GM10248 (cell line): Measurements from ENCODE around the gene MRPL19.

Experiments used
- CTCF ChIA-PET: fragments of 300-600 bp; sonication (Branson Sonifier 250); formaldehyde crosslinking; extraction: SDS; loops from one replicate; lab custom pipeline; 2021; ENCODE audit warnings: antibody characterized with exemption; lab: Yijun Ruan, JAX
- POLR2A ChIA-PET: fragments of 350-650 bp; sonication (Branson Sonifier 250); formaldehyde crosslinking; extraction: SDS; loops from one replicate; lab custom pipeline; 2020; ENCODE audit warnings: antibody characterized with exemption; lab: Yijun Ruan, JAX
- DNase-seq: peaks from one replicate; pipeline ENCODE4 v3.0.0; 2012; ENCODE audit errors: extremely low spot score
- TF ChIP-seq, protein P1 (sequence below): IDR thresholded peaks from 2 replicates; pipeline ENCODE4 v1.5.1; 2012; ENCODE audit warnings: mild to moderate bottlenecking, low read depth; ENCODE audit errors: extremely low read depth, missing control alignments, control extremely low read depth

Gene MRPL19

GRCh38 chr2:75614162-75614651 lies 32.4 kb upstream of the MRPL19 start:
- CTCF ChIA-PET: interaction anchor here (0.9 to 1.9 kb wide), 2 partner anchors 11 to 550 kb away, joined by 4 to 5 read pairs; no protein-coding TSS in a partner anchor
- TF ChIP-seq, protein P1, sequence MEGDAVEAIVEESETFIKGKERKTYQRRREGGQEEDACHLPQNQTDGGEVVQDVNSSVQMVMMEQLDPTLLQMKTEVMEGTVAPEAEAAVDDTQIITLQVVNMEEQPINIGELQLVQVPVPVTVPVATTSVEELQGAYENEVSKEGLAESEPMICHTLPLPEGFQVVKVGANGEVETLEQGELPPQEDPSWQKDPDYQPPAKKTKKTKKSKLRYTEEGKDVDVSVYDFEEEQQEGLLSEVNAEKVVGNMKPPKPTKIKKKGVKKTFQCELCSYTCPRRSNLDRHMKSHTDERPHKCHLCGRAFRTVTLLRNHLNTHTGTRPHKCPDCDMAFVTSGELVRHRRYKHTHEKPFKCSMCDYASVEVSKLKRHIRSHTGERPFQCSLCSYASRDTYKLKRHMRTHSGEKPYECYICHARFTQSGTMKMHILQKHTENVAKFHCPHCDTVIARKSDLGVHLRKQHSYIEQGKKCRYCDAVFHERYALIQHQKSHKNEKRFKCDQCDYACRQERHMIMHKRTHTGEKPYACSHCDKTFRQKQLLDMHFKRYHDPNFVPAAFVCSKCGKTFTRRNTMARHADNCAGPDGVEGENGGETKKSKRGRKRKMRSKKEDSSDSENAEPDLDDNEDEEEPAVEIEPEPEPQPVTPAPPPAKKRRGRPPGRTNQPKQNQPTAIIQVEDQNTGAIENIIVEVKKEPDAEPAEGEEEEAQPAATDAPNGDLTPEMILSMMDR: no peak
- no peak for DNase-seq
- POLR2A ChIA-PET: no interaction called here

DNA sequence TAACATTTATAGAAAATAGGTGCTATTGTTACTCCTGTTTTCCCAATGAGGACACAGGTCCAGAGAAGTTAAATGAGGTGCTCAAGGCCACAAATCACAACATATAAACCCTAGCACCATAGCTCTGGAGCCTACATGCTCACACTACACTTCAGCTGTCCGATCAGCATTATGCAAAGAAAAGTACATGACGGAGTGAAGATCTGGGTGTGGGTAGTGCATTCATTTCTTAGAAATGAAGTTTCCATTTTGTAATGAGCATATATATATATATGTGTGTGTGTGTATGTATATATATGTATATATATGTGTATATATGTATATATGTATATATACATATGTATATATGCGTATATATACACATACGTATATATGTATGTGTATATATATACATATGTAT lies 30.2 kb upstream of the MRPL19 start:
- no peak for DNase-seq
- TF ChIP-seq, protein P1: no peak
- ChIA-PET POLR2A (no interaction called here), CTCF (interaction anchor here (0.6 to 1.8 kb wide), 5 partner anchors 11 to 149 kb away, joined by 3 to 7 read pairs (median 4); no protein-coding TSS in a partner anchor)

DNA sequence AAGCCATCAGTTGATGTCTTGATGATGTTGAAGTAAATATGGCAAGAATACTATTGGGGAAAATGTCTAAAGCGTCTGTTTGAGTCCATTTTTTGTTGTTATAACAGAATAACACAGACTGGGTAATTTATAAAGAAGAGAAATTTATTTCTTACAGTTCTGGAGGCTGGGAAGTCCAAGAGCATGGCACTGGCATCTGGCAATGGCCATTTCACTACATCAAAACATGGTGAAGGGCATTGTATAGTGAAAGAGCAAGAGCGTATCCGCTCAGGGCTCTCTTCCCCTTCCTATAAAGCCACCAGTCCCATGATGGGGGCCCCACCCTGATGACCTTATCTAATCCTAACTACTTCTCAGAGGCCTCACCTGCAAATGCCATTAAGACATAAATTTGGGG lies 29.6 kb upstream of the MRPL19 start:
- TF ChIP-seq, protein P1: no peak
- POLR2A ChIA-PET: no interaction called here

GRCh38 chr2:75619956-75620740 lies 26.4 kb upstream of the MRPL19 start:
- CTCF ChIA-PET: interaction anchor here (0.7 to 2.6 kb wide), 7 partner anchors 8 to 463 kb away, joined by 3 to 25 read pairs (median 4); no protein-coding TSS in a partner anchor
- TF ChIP-seq, protein P1: no peak
- POLR2A ChIA-PET: no interaction called here
- DNase-seq: no peak

More for the DNA sequence above, 29.6 kb upstream of the MRPL19 start:
- DNase-seq: no peak
- CTCF ChIA-PET: interaction anchor here (0.6 kb wide), 1 partner anchor 11 kb away, joined by 3 read pairs; no protein-coding TSS in a partner anchor

DNA sequence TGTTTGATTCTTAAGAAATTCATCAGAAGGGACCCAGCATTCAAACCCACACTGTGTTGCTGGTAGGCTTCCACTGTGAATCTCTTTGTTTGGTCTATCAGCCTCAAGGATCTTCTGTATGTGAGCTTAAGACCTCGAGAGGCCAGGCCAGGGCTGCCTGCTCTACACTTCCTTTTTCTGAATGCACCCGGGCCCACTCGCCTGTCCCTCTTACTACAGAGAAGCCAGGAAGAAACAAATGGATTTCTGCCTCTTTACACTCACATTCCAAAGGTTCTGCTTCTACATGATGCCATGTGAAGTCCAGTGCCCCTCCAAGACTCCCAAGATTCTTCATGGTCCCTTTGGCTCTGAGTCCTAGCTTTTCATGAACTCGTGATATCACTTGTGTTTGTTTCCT lies 25.4 kb upstream of the MRPL19 start:
- DNase-seq: no peak
- CTCF ChIA-PET: interaction anchor here (1.1 to 2.1 kb wide), 4 partner anchors 9 to 20 kb away, joined by 4 to 8 read pairs (median 6); no protein-coding TSS in a partner anchor
- TF ChIP-seq, protein P1: no peak
- POLR2A ChIA-PET: no interaction called here

GRCh38 chr2:75622500-75622899 lies 24.1 kb upstream of the MRPL19 start:
- CTCF ChIA-PET: interaction anchor here (0.9 to 2.1 kb wide), 4 partner anchors 10 to 570 kb away, joined by 3 to 7 read pairs (median 4); no protein-coding TSS in a partner anchor
- POLR2A ChIA-PET: no interaction called here
- TF ChIP-seq, protein P1: no peak
- DNase-seq: no peak
